IMR-90 (cell line): ENCODE data around the gene WWP2. TPM values are rescaled to one million over a fixed set of nuclear protein-coding genes. Genes with fewer than 3 reads are reported as not detected.

Source experiments
- ATAC-seq: fragments of 200-7000 bp; cut with Tn5 transposase; 2 replicates; pipeline ENCODE4 v1.9.1; 2020; ENCODE audit warnings: low read depth, mild to moderate bottlenecking, moderate library complexity
- BruUV-seq: library from RNA; stranded (reverse); fragments of 400-500 nt; replicated peaks from 2 replicates; lab custom pipeline; 2021; lab: Mats Ljungman, UMichigan
- CTCF ChIA-PET: fragments of 300-600 bp; formaldehyde crosslinking; extraction: SDS; loops from one replicate; lab custom pipeline; 2021; ENCODE audit warnings: antibody characterized with exemption; lab: Yijun Ruan, JAX
- POLR2A ChIA-PET: fragments of 300-600 bp; sonication (Branson Sonifier 250); formaldehyde crosslinking; loops from one replicate; lab custom pipeline; 2022; ENCODE audit warnings: antibody characterized with exemption; ENCODE audit not compliant: unreplicated experiment; lab: Charles Lee
- DNase-seq: peaks from one replicate; pipeline ENCODE4 v3.0.0; 2013
- H2AFZ ChIP-seq: replicated peaks from 2 replicates; pipeline ENCODE3; 2013; ENCODE audit warnings: low read length, mild to moderate bottlenecking; ENCODE audit not compliant: poor library complexity
- H2AK5ac ChIP-seq: 2 replicates; pipeline ENCODE4 v1.6.1; 2013; ENCODE audit warnings: low read depth, low read length, inconsistent platforms
- H2AK9ac ChIP-seq: replicated peaks from 2 replicates; pipeline ENCODE3; 2013; ENCODE audit warnings: mild to moderate bottlenecking, low read depth, low read length, moderate library complexity; ENCODE audit not compliant: poor library complexity
- H2BK120ac ChIP-seq: 2 replicates; pipeline ENCODE4 v1.6.1; 2013; ENCODE audit warnings: low read depth, low read length, inconsistent platforms
- H2BK15ac ChIP-seq: 3 replicates; pipeline ENCODE4 v1.6.1; 2013; ENCODE audit warnings: low read depth, low read length, inconsistent platforms
- H2BK20ac ChIP-seq: 2 replicates; pipeline ENCODE4 v1.6.1; 2013; ENCODE audit warnings: low read depth, mild to moderate bottlenecking, inconsistent platforms, low read length, moderate library complexity
- H2BK5ac ChIP-seq: 2 replicates; pipeline ENCODE4 v1.6.1; 2013; ENCODE audit warnings: mild to moderate bottlenecking, low read depth, low read length, inconsistent platforms; ENCODE audit not compliant: poor library complexity, severe bottlenecking
- H3K14ac ChIP-seq: replicated peaks from 2 replicates; pipeline ENCODE4 v1.6.1; 2013; ENCODE audit warnings: low read depth, low read length, inconsistent platforms
- H3K18ac ChIP-seq: 2 replicates; pipeline ENCODE4 v1.6.1; 2013; ENCODE audit warnings: low read depth, low read length, control low read depth
- H3K23ac ChIP-seq: 2 replicates; pipeline ENCODE4 v1.6.1; 2013; ENCODE audit warnings: low read depth, low read length, inconsistent platforms
- H3K27ac ChIP-seq: 2 replicates; pipeline ENCODE4 v1.5.1; 2013; ENCODE audit warnings: mild to moderate bottlenecking, control low read depth, low read length; ENCODE audit not compliant: insufficient read depth
- H3K27me3 ChIP-seq: 2 replicates; pipeline ENCODE4 v1.6.1; 2013; ENCODE audit warnings: low read length; ENCODE audit not compliant: control insufficient read depth, insufficient read depth
- H3K36me3 ChIP-seq: 2 replicates; pipeline ENCODE4 v1.6.1; 2013; ENCODE audit warnings: low read length, mixed read lengths; ENCODE audit not compliant: control insufficient read depth, insufficient read depth
- H3K4ac ChIP-seq: 2 replicates; pipeline ENCODE4 v1.6.1; 2013; ENCODE audit warnings: low read depth, low read length, inconsistent platforms
- H3K4me1 ChIP-seq: 2 replicates; pipeline ENCODE4 v1.6.1; 2013; ENCODE audit warnings: low read length, mixed read lengths; ENCODE audit not compliant: control insufficient read depth, insufficient read depth
- H3K4me2 ChIP-seq: 2 replicates; pipeline ENCODE4 v1.6.1; 2013; ENCODE audit warnings: low read depth, mild to moderate bottlenecking, control low read depth, low read length, moderate library complexity
- H3K4me3 ChIP-seq: 2 replicates; pipeline ENCODE4 v1.5.1; 2013; ENCODE audit warnings: low read depth, mild to moderate bottlenecking, control low read depth, low read length, moderate library complexity; ENCODE audit not compliant: insufficient read depth
- H3K56ac ChIP-seq: 2 replicates; pipeline ENCODE4 v1.6.1; 2013; ENCODE audit warnings: low read length, inconsistent platforms; ENCODE audit not compliant: insufficient read depth; ENCODE audit errors: extremely low read depth
- H3K79me1 ChIP-seq, 2 experiments: 2 replicates each; pipeline ENCODE4 v1.6.1; 2013; ENCODE audit warnings: low read length in 2 of 2, inconsistent platforms in 1 of 2, low read depth in 1 of 2
- H3K9ac ChIP-seq: 2 replicates; pipeline ENCODE4 v1.6.1; 2013; ENCODE audit warnings: low read depth, low read length, control low read depth
- H3K9me1 ChIP-seq: 2 replicates; pipeline ENCODE4 v1.6.1; 2013; ENCODE audit warnings: low read length, inconsistent platforms; ENCODE audit not compliant: insufficient read depth
- H3K9me3 ChIP-seq: 2 replicates; pipeline ENCODE4 v1.6.1; 2013; ENCODE audit warnings: low read length; ENCODE audit not compliant: control insufficient read depth, insufficient read depth
- H4K20me1 ChIP-seq: 2 replicates; pipeline ENCODE4 v1.6.1; 2013; ENCODE audit warnings: low read length, inconsistent platforms; ENCODE audit not compliant: insufficient read depth
- H4K5ac ChIP-seq: 2 replicates; pipeline ENCODE4 v1.6.1; 2013; ENCODE audit warnings: mild to moderate bottlenecking, low read depth, low read length, control low read depth
- H4K8ac ChIP-seq, 2 experiments: 2 replicates each; pipeline ENCODE4 v1.6.1; 2013; ENCODE audit warnings: low read depth in 2 of 2, low read length in 2 of 2, control low read depth in 1 of 2, inconsistent platforms in 1 of 2
- H4K91ac ChIP-seq: 2 replicates; pipeline ENCODE4 v1.6.1; 2013; ENCODE audit warnings: low read depth, low read length, inconsistent platforms; ENCODE audit not compliant: insufficient read depth
- BHLHE40 ChIP-seq: fragments of 150-350 bp; IDR thresholded peaks from 2 replicates; pipeline ENCODE4 v1.6.1; 2016; ENCODE audit warnings: mild to moderate bottlenecking, low read depth, low read length
- CEBPB ChIP-seq: IDR thresholded peaks from 2 replicates; pipeline ENCODE4 v1.6.1; 2012; ENCODE audit warnings: low read depth, low read length, improper control_type of control experiment
- CHD1 ChIP-seq: IDR thresholded peaks from 2 replicates; pipeline ENCODE4 v1.6.1; 2012; ENCODE audit warnings: low read depth, low read length, improper control_type of control experiment
- CTCF ChIP-seq: conservative IDR thresholded peaks from 2 replicates; pipeline ENCODE4 v1.5.1; 2012; ENCODE audit warnings: mild to moderate bottlenecking, low read depth, low read length, improper control_type of control experiment
- FOS ChIP-seq: fragments of 150-350 bp; IDR thresholded peaks from 2 replicates; pipeline ENCODE4 v1.6.1; 2016; ENCODE audit warnings: low read depth, low read length
- MAFK ChIP-seq: IDR thresholded peaks from 2 replicates; pipeline ENCODE4 v1.6.1; 2012; ENCODE audit warnings: low read depth, low read length, improper control_type of control experiment
- MAZ ChIP-seq: IDR thresholded peaks from 2 replicates; pipeline ENCODE4 v1.6.1; 2012; ENCODE audit warnings: low read depth, mild to moderate bottlenecking, low read length, improper control_type of control experiment, moderate library complexity, borderline replicate concordance
- MXI1 ChIP-seq: IDR thresholded peaks from 2 replicates; pipeline ENCODE4 v1.6.1; 2012; ENCODE audit warnings: low read depth, mild to moderate bottlenecking, low read length, moderate library complexity, borderline replicate concordance
- NFE2L2 ChIP-seq: fragments of 150-350 bp; IDR thresholded peaks from 2 replicates; pipeline ENCODE4 v1.6.1; 2016; ENCODE audit warnings: low read depth, mild to moderate bottlenecking, low read length
- POLR2A ChIP-seq: IDR thresholded peaks from 2 replicates; pipeline ENCODE4 v1.6.1; 2012; ENCODE audit warnings: mild to moderate bottlenecking, low read depth, low read length
- RAD21 ChIP-seq: IDR thresholded peaks from 2 replicates; pipeline ENCODE4 v1.6.1; 2012; ENCODE audit warnings: low read length, improper control_type of control experiment
- RCOR1 ChIP-seq: IDR thresholded peaks from 2 replicates; pipeline ENCODE4 v1.6.1; 2012; ENCODE audit warnings: mild to moderate bottlenecking, low read length, improper control_type of control experiment; ENCODE audit not compliant: insufficient replicate concordance
- RFX5 ChIP-seq: IDR thresholded peaks from 2 replicates; pipeline ENCODE4 v1.8.0; 2012; ENCODE audit warnings: low read depth, mild to moderate bottlenecking, low read length, moderate library complexity
- SMC3 ChIP-seq: fragments of 150-350 bp; IDR thresholded peaks from 2 replicates; pipeline ENCODE4 v1.6.1; 2016; ENCODE audit warnings: low read depth, mild to moderate bottlenecking, antibody characterized with exemption, low read length, moderate library complexity
- USF2 ChIP-seq: fragments of 150-350 bp; IDR thresholded peaks from 2 replicates; pipeline ENCODE4 v1.6.1; 2017; ENCODE audit warnings: mild to moderate bottlenecking, antibody characterized with exemption, low read length, low read depth
- WGBS, 2 experiments: methylation state at CpG; one replicate each; pipeline versions ENCODE4 v1.1.5 to v1.1.7; 2013; ENCODE audit warnings: missing lambda C conversion rate in 2 of 2; ENCODE audit not compliant: insufficient read length in 1 of 2; ENCODE audit errors: extremely low coverage in 2 of 2; 5-methylcytosine and 5-hydroxymethylcytosine counted together
- dilution Hi-C: fragments of 300-500 bp; cut with HindIII; formaldehyde crosslinking; loops from one replicate; pipeline ENCODE4 v1.14.3; 2018; ENCODE audit warnings: low sequenced_read_pairs; ENCODE audit not compliant: unreplicated experiment
- in situ Hi-C: fragments of 300-500 bp; cut with MboI; formaldehyde crosslinking; loops from 3 replicates; pipeline ENCODE4 v1.14.3; 2019; ENCODE audit warnings: low sequenced_read_pairs, inconsistent platforms, mixed read lengths
- intact Hi-C: fragments of 100-400 bp; cut with micrococcal nuclease; formaldehyde crosslinking; loops from 2 replicates; pipeline ENCODE4 v1.10.0; 2022
- polyA plus RNA-seq, 3 experiments: library from polyadenylated mRNA; depleted of rRNA; stranded (reverse); fragments of >200 nt; gene quantifications; 2 replicates each; pipeline ENCODE4 v1.2.3, GENCODE V29; 2012; ENCODE audit warnings: low replicate concordance in 1 of 3
- total RNA-seq: library from RNA; depleted of rRNA; stranded (reverse); fragments of >200 nt; gene quantifications from 2 replicates; pipeline ENCODE4 v1.2.3, GENCODE V29; 2012
- TF ChIP-seq, protein P1 (sequence below): fragments of 150-350 bp; IDR thresholded peaks from 2 replicates; pipeline ENCODE4 v1.6.1; 2016; ENCODE audit warnings: low read depth, mild to moderate bottlenecking, low read length, moderate library complexity, borderline replicate concordance

Gene WWP2
- total and polyA plus RNA-seq, 2 of the 4 experiments (the other 2 are of a cell fraction), result 12.7 to 13.7 TPM

DNA sequence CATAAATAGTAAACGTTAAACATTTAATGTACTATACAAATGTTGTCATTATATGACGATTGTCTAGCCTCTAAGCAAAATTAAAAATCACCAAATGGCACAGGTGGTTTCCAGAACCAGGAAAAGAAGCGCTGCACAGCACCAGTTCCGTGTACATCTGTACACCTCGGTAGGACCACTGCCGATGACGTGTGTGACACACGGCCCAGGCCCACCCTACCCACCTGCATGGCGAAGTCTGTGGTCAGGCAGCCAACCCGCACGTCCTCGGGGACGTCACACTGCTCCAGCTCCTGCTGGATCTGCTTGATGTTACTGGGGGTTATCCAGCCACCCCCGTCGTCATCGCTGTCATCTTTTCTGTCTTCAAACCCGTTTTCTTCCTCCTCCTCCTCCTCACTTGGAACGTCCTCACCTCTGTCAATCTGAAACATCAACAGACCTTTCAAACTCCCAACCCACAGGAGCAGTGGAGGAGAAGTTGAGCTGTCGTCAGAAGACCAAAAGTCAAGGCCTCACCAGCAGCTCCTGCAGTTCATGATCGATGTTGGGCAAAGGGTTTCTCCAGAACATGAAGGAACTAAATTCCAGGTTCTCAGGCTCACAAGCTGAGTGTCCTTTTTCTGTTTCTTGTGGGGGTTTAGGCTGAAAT is 13.3 kb upstream of the WWP2 start:
- H3K4ac ChIP-seq, result no peak overlapping the region
- H2AK9ac ChIP-seq, result no peak overlapping the region
- no peak overlapping the region for H2BK20ac ChIP-seq
- no peak overlapping the region for H4K5ac ChIP-seq
- in situ Hi-C loops (no loop called here), dilution Hi-C loops (no loop called here), intact Hi-C loops (no loop called here)
- no peak for TF ChIP-seq RAD21
- no peak for TF ChIP-seq RCOR1
- no peak for TF ChIP-seq RFX5
- no peak for TF ChIP-seq USF2
- TF ChIP-seq FOS, result no peak
- no peak for TF ChIP-seq MAFK
- TF ChIP-seq, protein P1, sequence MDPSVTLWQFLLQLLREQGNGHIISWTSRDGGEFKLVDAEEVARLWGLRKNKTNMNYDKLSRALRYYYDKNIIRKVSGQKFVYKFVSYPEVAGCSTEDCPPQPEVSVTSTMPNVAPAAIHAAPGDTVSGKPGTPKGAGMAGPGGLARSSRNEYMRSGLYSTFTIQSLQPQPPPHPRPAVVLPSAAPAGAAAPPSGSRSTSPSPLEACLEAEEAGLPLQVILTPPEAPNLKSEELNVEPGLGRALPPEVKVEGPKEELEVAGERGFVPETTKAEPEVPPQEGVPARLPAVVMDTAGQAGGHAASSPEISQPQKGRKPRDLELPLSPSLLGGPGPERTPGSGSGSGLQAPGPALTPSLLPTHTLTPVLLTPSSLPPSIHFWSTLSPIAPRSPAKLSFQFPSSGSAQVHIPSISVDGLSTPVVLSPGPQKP, result no peak
- TF ChIP-seq SMC3, result no peak
- TF ChIP-seq MXI1, result no peak
- no peak for TF ChIP-seq POLR2A
- TF ChIP-seq CEBPB, result no peak
- no peak for TF ChIP-seq CHD1
- no peak for TF ChIP-seq BHLHE40
- TF ChIP-seq MAZ, result no peak
- no peak for TF ChIP-seq NFE2L2
- TF ChIP-seq CTCF, result no peak
- H4K91ac ChIP-seq, result no peak overlapping the region
- ChIA-PET CTCF (no interaction called here), POLR2A (no interaction called here)
- H2BK5ac ChIP-seq, result no peak overlapping the region
- no peak overlapping the region for H3K4me2 ChIP-seq
- no peak overlapping the region for H2AFZ ChIP-seq
- H2AK5ac ChIP-seq, result no peak overlapping the region
- no peak overlapping the region for H3K27ac ChIP-seq
- no peak overlapping the region for H3K4me3 ChIP-seq
- no peak overlapping the region for H2BK15ac ChIP-seq
- no peak overlapping the region for H4K8ac ChIP-seq
- ATAC-seq, result no peak
- H3K4me1 ChIP-seq, result no peaks in the 10 kb centered on the region
- H2BK120ac ChIP-seq, result no peak overlapping the region
- DNase-seq, result no peak
- no peak overlapping the region for H3K18ac ChIP-seq
- no peaks in the 10 kb centered on the region for H3K9me3 ChIP-seq
- no peak overlapping the region for H3K23ac ChIP-seq
- no TSS peak for BruUV-seq
- no peak overlapping the region for H3K9ac ChIP-seq
- peaks cover 28 to 52% of the 10 kb centered on the region in 2 experiments for H3K79me1 ChIP-seq
- no peaks in the 10 kb centered on the region for H3K27me3 ChIP-seq
- no peak overlapping the region for H3K14ac ChIP-seq
- H3K56ac ChIP-seq, result no peak overlapping the region
- WGBS, 2 experiments, result 67% methylated on average over 3 of the region's 20 CpGs; no CpG with 5 or more reads in 1 of the 2 experiments
- H3K9me1 ChIP-seq, result 0 out of 2 replicates have a peak, but pooled peaks cover 5% of the 10 kb centered on the region
- H4K20me1 ChIP-seq, result peaks cover 6% of the 10 kb centered on the region; the same call in 1 of the 2 replicates
- peaks cover 56% of the 10 kb centered on the region for H3K36me3 ChIP-seq
